IMR-90 (cell line): ENCODE data around the gene DEFB108B. TPM values are rescaled to one million over a fixed set of nuclear protein-coding genes. Genes with fewer than 3 reads are reported as not detected.
"Not testable (repeated sequence)": the region's sequence is repeated elsewhere in the genome, so short reads cannot be mapped to it uniquely, and the experiment has no call there.

ENCODE experiments used
- ATAC-seq: fragments of 200-7000 bp; cut with Tn5 transposase; 2 replicates; pipeline ENCODE4 v1.9.1; 2020; ENCODE audit warnings: low read depth, mild to moderate bottlenecking, moderate library complexity
- BruUV-seq: library from RNA; stranded (reverse); fragments of 400-500 nt; replicated peaks from 2 replicates; lab custom pipeline; 2021; lab: Mats Ljungman, UMichigan
- CTCF ChIA-PET: fragments of 300-600 bp; formaldehyde crosslinking; extraction: SDS; loops from one replicate; lab custom pipeline; 2021; ENCODE audit warnings: antibody characterized with exemption; lab: Yijun Ruan, JAX
- POLR2A ChIA-PET: fragments of 300-600 bp; sonication (Branson Sonifier 250); formaldehyde crosslinking; loops from one replicate; lab custom pipeline; 2022; ENCODE audit warnings: antibody characterized with exemption; ENCODE audit not compliant: unreplicated experiment; lab: Charles Lee
- DNase-seq: peaks from one replicate; pipeline ENCODE4 v3.0.0; 2013
- H2AFZ ChIP-seq: replicated peaks from 2 replicates; pipeline ENCODE3; 2013; ENCODE audit warnings: low read length, mild to moderate bottlenecking; ENCODE audit not compliant: poor library complexity
- H2AK5ac ChIP-seq: 2 replicates; pipeline ENCODE4 v1.6.1; 2013; ENCODE audit warnings: low read depth, low read length, inconsistent platforms
- H2AK9ac ChIP-seq: replicated peaks from 2 replicates; pipeline ENCODE3; 2013; ENCODE audit warnings: mild to moderate bottlenecking, low read depth, low read length, moderate library complexity; ENCODE audit not compliant: poor library complexity
- H2BK120ac ChIP-seq: 2 replicates; pipeline ENCODE4 v1.6.1; 2013; ENCODE audit warnings: low read depth, low read length, inconsistent platforms
- H2BK15ac ChIP-seq: 3 replicates; pipeline ENCODE4 v1.6.1; 2013; ENCODE audit warnings: low read depth, low read length, inconsistent platforms
- H2BK20ac ChIP-seq: 2 replicates; pipeline ENCODE4 v1.6.1; 2013; ENCODE audit warnings: low read depth, mild to moderate bottlenecking, inconsistent platforms, low read length, moderate library complexity
- H2BK5ac ChIP-seq: 2 replicates; pipeline ENCODE4 v1.6.1; 2013; ENCODE audit warnings: mild to moderate bottlenecking, low read depth, low read length, inconsistent platforms; ENCODE audit not compliant: poor library complexity, severe bottlenecking
- H3K14ac ChIP-seq: replicated peaks from 2 replicates; pipeline ENCODE4 v1.6.1; 2013; ENCODE audit warnings: low read depth, low read length, inconsistent platforms
- H3K18ac ChIP-seq: 2 replicates; pipeline ENCODE4 v1.6.1; 2013; ENCODE audit warnings: low read depth, low read length, control low read depth
- H3K23ac ChIP-seq: 2 replicates; pipeline ENCODE4 v1.6.1; 2013; ENCODE audit warnings: low read depth, low read length, inconsistent platforms
- H3K27ac ChIP-seq: 2 replicates; pipeline ENCODE4 v1.5.1; 2013; ENCODE audit warnings: mild to moderate bottlenecking, control low read depth, low read length; ENCODE audit not compliant: insufficient read depth
- H3K27me3 ChIP-seq: 2 replicates; pipeline ENCODE4 v1.6.1; 2013; ENCODE audit warnings: low read length; ENCODE audit not compliant: control insufficient read depth, insufficient read depth
- H3K36me3 ChIP-seq: 2 replicates; pipeline ENCODE4 v1.6.1; 2013; ENCODE audit warnings: low read length, mixed read lengths; ENCODE audit not compliant: control insufficient read depth, insufficient read depth
- H3K4ac ChIP-seq: 2 replicates; pipeline ENCODE4 v1.6.1; 2013; ENCODE audit warnings: low read depth, low read length, inconsistent platforms
- H3K4me1 ChIP-seq: 2 replicates; pipeline ENCODE4 v1.6.1; 2013; ENCODE audit warnings: low read length, mixed read lengths; ENCODE audit not compliant: control insufficient read depth, insufficient read depth
- H3K4me2 ChIP-seq: 2 replicates; pipeline ENCODE4 v1.6.1; 2013; ENCODE audit warnings: low read depth, mild to moderate bottlenecking, control low read depth, low read length, moderate library complexity
- H3K4me3 ChIP-seq: 2 replicates; pipeline ENCODE4 v1.5.1; 2013; ENCODE audit warnings: low read depth, mild to moderate bottlenecking, control low read depth, low read length, moderate library complexity; ENCODE audit not compliant: insufficient read depth
- H3K56ac ChIP-seq: 2 replicates; pipeline ENCODE4 v1.6.1; 2013; ENCODE audit warnings: low read length, inconsistent platforms; ENCODE audit not compliant: insufficient read depth; ENCODE audit errors: extremely low read depth
- H3K79me1 ChIP-seq, 2 experiments: 2 replicates each; pipeline ENCODE4 v1.6.1; 2013; ENCODE audit warnings: low read length in 2 of 2, inconsistent platforms in 1 of 2, low read depth in 1 of 2
- H3K9ac ChIP-seq: 2 replicates; pipeline ENCODE4 v1.6.1; 2013; ENCODE audit warnings: low read depth, low read length, control low read depth
- H3K9me1 ChIP-seq: 2 replicates; pipeline ENCODE4 v1.6.1; 2013; ENCODE audit warnings: low read length, inconsistent platforms; ENCODE audit not compliant: insufficient read depth
- H3K9me3 ChIP-seq: 2 replicates; pipeline ENCODE4 v1.6.1; 2013; ENCODE audit warnings: low read length; ENCODE audit not compliant: control insufficient read depth, insufficient read depth
- H4K20me1 ChIP-seq: 2 replicates; pipeline ENCODE4 v1.6.1; 2013; ENCODE audit warnings: low read length, inconsistent platforms; ENCODE audit not compliant: insufficient read depth
- H4K5ac ChIP-seq: 2 replicates; pipeline ENCODE4 v1.6.1; 2013; ENCODE audit warnings: mild to moderate bottlenecking, low read depth, low read length, control low read depth
- H4K8ac ChIP-seq, 2 experiments: 2 replicates each; pipeline ENCODE4 v1.6.1; 2013; ENCODE audit warnings: low read depth in 2 of 2, low read length in 2 of 2, control low read depth in 1 of 2, inconsistent platforms in 1 of 2
- H4K91ac ChIP-seq: 2 replicates; pipeline ENCODE4 v1.6.1; 2013; ENCODE audit warnings: low read depth, low read length, inconsistent platforms; ENCODE audit not compliant: insufficient read depth
- WGBS, 2 experiments: methylation state at CpG; one replicate each; pipeline versions ENCODE4 v1.1.5 to v1.1.7; 2013; ENCODE audit warnings: missing lambda C conversion rate in 2 of 2; ENCODE audit not compliant: insufficient read length in 1 of 2; ENCODE audit errors: extremely low coverage in 2 of 2; 5-methylcytosine and 5-hydroxymethylcytosine counted together
- dilution Hi-C: fragments of 300-500 bp; cut with HindIII; formaldehyde crosslinking; loops from one replicate; pipeline ENCODE4 v1.14.3; 2018; ENCODE audit warnings: low sequenced_read_pairs; ENCODE audit not compliant: unreplicated experiment
- in situ Hi-C: fragments of 300-500 bp; cut with MboI; formaldehyde crosslinking; loops from 3 replicates; pipeline ENCODE4 v1.14.3; 2019; ENCODE audit warnings: low sequenced_read_pairs, inconsistent platforms, mixed read lengths
- intact Hi-C: fragments of 100-400 bp; cut with micrococcal nuclease; formaldehyde crosslinking; loops from 2 replicates; pipeline ENCODE4 v1.10.0; 2022
- polyA plus RNA-seq, 3 experiments: library from polyadenylated mRNA; depleted of rRNA; stranded (reverse); fragments of >200 nt; gene quantifications; 2 replicates each; pipeline ENCODE4 v1.2.3, GENCODE V29; 2012; ENCODE audit warnings: low replicate concordance in 1 of 3
- total RNA-seq: library from RNA; depleted of rRNA; stranded (reverse); fragments of >200 nt; gene quantifications from 2 replicates; pipeline ENCODE4 v1.2.3, GENCODE V29; 2012

The DEFB108B gene
- total and polyA plus RNA-seq, 2 of the 4 experiments (the other 2 are of a cell fraction) = not detected

GRCh38 chr11:71860835-71861234 is 27.8 kb downstream of the DEFB108B start:
- DNase-seq, H3K4ac ChIP-seq, H3K4me1 ChIP-seq, H3K9me1 ChIP-seq, H2BK5ac ChIP-seq, H2BK15ac ChIP-seq, H3K27ac ChIP-seq, H3K14ac ChIP-seq, H2BK120ac ChIP-seq, H3K36me3 ChIP-seq, H4K91ac ChIP-seq, H3K79me1 ChIP-seq, intact Hi-C loops, H2AK5ac ChIP-seq, H3K27me3 ChIP-seq, H2AFZ ChIP-seq, H3K4me2 ChIP-seq, H4K8ac ChIP-seq, H2AK9ac ChIP-seq, H2BK20ac ChIP-seq, H3K9ac ChIP-seq, dilution Hi-C loops, in situ Hi-C loops, H3K9me3 ChIP-seq, H4K20me1 ChIP-seq, BruUV-seq, H3K4me3 ChIP-seq, POLR2A ChIA-PET, H3K18ac ChIP-seq, ATAC-seq, CTCF ChIA-PET, H3K23ac ChIP-seq, H4K5ac ChIP-seq, H3K56ac ChIP-seq: not testable (repeated sequence)
- WGBS, 2 experiments = no CpG with 5 or more reads among the region's 3 CpGs
